Right atrium auricular region (tissue), 2 donors: ENCODE measurements around the gene SLC7A5. TPM values are rescaled to one million over a fixed set of nuclear protein-coding genes. Genes with fewer than 3 reads are reported as not detected.
A peak's percentile ranks its signal among the peaks of the same experiment; 100 is the strongest.

Source experiments
- DNase-seq: peaks from one replicate; pipeline ENCODE4 v3.0.0-alpha.2; 2019; ENCODE audit warnings: low spot score
- H3K27ac ChIP-seq, 2 donors: fragments of 200-600 bp; sonication (generic); 1 replicate in 1 of 2; 2 replicates in 1 of 2; pipeline ENCODE4 v1.5.1; 2016 to 2019
- H3K27me3 ChIP-seq, 2 donors: fragments of 200-600 bp; sonication (generic); one replicate each; pipeline versions ENCODE4 v1.5.1 to v1.6.0; 2017 to 2019
- H3K36me3 ChIP-seq: fragments of 200-600 bp; sonication (generic); one replicate; pipeline ENCODE4 v1.5.1; 2016
- H3K4me1 ChIP-seq, 2 donors: fragments of 200-600 bp; sonication (generic); one replicate each; pipeline versions ENCODE4 v1.5.1 to v1.6.0; 2017 to 2019
- H3K4me3 ChIP-seq, 2 donors: fragments of 200-600 bp; sonication (generic); 1 replicate in 1 of 2; 2 replicates in 1 of 2; pipeline ENCODE4 v1.5.1; 2017 to 2019; ENCODE audit warnings: mild to moderate bottlenecking in 1 of 2, moderate library complexity in 1 of 2
- H3K9me3 ChIP-seq, 2 donors: fragments of 200-600 bp; sonication (generic); one replicate each; pipeline ENCODE4 v1.5.1; 2019
- total RNA-seq, 2 donors: library from RNA; depleted of rRNA; stranded (reverse); fragments of >200 nt; gene quantifications; one replicate each; pipeline ENCODE4 v1.1.0, GENCODE V29; 2016
- TF ChIP-seq, protein P1 (sequence below), 2 donors: fragments of 200-600 bp; sonication (generic); IDR thresholded peaks; one replicate each; pipeline ENCODE4 v1.5.1; 2019; ENCODE audit warnings: antibody characterized with exemption in 2 of 2

Gene SLC7A5
- total RNA-seq, 2 donors from 2014 or later, result 5.8 to 12.8 TPM

DNA sequence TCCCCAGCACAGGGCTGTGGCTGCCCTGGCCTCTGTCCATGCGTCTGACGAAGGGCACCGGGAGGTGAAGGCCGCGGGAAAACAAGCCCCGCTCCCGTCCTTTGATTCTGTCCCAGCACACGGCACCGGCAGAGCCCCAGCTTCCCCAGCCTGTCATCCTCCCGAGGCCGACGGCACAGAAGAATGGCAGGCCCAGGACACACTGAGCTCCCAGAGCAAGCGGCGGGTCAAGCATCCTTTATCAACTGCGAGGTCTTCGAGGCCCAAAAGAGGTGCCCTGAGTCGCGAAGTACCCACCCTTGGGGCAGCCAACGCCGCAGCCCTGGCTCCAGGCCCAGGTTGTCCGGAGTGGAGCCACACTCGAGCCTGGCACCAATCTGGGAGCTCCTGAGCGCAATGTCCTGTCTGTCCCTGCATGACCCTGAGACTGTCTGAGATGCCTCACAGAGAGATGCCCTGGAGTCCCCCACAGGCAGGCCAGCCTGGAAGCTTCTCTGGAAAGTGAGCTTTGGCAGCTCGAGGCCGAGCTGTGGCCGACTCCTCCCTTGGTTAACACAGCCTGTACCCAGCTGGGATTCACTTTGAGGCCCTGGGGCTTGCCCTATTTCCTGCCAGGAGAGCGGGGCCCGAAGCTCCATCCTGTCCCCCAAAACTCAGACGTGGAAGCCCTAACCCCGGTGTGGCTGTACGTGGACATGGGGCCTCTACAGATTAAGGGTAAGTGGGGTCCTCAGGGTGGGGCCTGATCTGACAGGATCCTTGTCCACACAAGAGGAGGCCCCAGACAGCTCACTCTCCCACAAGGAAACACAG is 23.3 kb downstream of the SLC7A5 start:
- peaks cover 5% of the 10 kb centered on the region for H3K36me3 ChIP-seq
- no peak overlapping the region for H3K4me3 ChIP-seq
- no peak for DNase-seq
- no peaks in the 10 kb centered on the region for H3K27me3 ChIP-seq
- H3K4me1 ChIP-seq, result peaks cover 0 to 26% of the 10 kb centered on the region in 2 donors
- peak overlapping the region; percentile 42 to 51 for H3K27ac ChIP-seq
- no peaks in the 10 kb centered on the region for H3K9me3 ChIP-seq
- TF ChIP-seq, protein P1, sequence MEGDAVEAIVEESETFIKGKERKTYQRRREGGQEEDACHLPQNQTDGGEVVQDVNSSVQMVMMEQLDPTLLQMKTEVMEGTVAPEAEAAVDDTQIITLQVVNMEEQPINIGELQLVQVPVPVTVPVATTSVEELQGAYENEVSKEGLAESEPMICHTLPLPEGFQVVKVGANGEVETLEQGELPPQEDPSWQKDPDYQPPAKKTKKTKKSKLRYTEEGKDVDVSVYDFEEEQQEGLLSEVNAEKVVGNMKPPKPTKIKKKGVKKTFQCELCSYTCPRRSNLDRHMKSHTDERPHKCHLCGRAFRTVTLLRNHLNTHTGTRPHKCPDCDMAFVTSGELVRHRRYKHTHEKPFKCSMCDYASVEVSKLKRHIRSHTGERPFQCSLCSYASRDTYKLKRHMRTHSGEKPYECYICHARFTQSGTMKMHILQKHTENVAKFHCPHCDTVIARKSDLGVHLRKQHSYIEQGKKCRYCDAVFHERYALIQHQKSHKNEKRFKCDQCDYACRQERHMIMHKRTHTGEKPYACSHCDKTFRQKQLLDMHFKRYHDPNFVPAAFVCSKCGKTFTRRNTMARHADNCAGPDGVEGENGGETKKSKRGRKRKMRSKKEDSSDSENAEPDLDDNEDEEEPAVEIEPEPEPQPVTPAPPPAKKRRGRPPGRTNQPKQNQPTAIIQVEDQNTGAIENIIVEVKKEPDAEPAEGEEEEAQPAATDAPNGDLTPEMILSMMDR (IDR thresholded peaks at IDR 0.05), result no peak

DNA sequence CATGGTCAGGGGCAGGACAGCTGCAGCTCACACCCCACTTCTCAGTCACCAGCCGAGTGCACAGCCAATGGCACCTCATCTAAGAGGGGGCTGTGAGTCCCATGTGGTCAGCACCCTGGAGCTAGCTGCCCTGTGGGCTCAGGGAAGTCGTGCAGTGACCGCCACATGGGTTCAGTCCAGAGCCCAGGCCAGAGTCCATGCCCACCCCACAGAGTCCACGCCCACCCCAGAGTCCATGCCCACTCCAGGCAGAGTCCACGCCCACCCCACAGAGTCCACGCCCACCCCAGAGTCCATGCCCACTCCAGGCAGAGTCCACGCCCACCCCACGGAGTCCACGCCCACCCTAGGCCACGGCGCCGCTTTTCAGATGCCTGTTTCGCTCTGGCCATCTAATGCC is 24.1 kb downstream of the SLC7A5 start:
- DNase-seq, result no peak
- H3K4me1 ChIP-seq, result peaks cover 0 to 24% of the 10 kb centered on the region in 2 donors
- TF ChIP-seq, protein P1 (IDR thresholded peaks at IDR 0.05), result no peak
- no peaks in the 10 kb centered on the region for H3K9me3 ChIP-seq
- H3K27ac ChIP-seq, result peak overlapping the region in 1 of 2 donors; percentile 51
- no peaks in the 10 kb centered on the region for H3K27me3 ChIP-seq
- no peaks in the 10 kb centered on the region for H3K36me3 ChIP-seq
- H3K4me3 ChIP-seq, result no peak overlapping the region

DNA sequence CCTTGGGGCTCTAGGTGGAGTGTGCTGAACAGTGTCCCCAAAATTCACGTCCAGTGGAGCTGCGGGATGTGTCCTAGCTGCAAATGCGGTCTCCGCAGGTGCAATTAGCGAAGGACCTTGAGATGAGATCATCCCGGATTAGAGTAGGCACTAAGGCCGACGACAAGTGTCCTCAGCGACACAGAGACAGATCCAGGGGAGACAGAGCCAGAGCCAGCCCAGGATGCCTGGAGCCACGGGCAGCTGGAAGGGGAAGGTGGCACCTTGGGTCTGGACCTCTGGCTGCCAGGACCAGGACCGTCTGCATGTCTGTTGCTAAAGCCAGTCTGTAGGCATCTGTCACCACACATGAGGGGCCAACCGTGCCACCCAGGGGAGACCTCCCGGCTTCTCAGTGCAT is 24.5 kb downstream of the SLC7A5 start:
- Histone ChIP-seq H3K36me3 (peaks cover under 1% of the 10 kb centered on the region), H3K4me1 (peaks cover 0 to 20% of the 10 kb centered on the region in 2 donors), H3K9me3 (no peaks in the 10 kb centered on the region), H3K27ac (peak overlapping the region in 1 of 2 donors; percentile 51), H3K27me3 (no peaks in the 10 kb centered on the region), H3K4me3 (no peak overlapping the region)
- DNase-seq, result no peak
- TF ChIP-seq, protein P1 (IDR thresholded peaks at IDR 0.05), result no peak

DNA sequence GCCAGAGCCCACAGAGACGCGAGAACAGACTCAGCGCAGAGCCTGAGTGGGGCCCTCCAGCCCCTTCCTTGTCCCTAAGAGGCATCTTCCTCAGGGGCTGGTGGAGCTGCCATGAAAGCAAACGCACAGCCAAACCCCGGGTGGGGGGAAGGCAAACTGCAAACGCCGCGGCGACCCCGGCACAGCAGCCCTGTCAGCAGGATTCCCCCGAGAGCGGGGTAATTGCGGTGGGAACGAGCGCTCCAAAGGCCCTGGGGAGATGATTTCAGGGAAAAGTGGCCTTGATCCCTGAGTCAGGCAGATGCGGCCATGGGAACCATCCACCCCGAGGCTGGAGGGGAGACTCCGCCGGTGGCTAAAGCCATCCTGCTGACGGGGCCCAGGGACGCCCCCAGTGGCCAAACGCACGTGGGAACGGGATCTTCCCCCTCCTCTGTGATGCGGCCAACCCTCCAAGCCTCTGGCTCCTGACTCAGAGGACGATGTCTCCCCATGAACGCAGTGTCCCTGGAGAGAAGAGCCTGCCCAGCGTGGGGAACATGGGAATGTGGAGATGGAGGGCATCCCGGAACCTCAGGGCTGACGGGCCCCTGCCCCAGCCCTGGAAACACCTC is 25.1 kb downstream of the SLC7A5 start:
- peaks cover 0 to 16% of the 10 kb centered on the region in 2 donors for H3K4me1 ChIP-seq
- no peaks in the 10 kb centered on the region for H3K27me3 ChIP-seq
- DNase-seq, result no peak
- TF ChIP-seq, protein P1 (IDR thresholded peaks at IDR 0.05), result no peak
- H3K36me3 ChIP-seq, result peaks cover 6% of the 10 kb centered on the region
- no peak overlapping the region for H3K27ac ChIP-seq
- no peaks in the 10 kb centered on the region for H3K9me3 ChIP-seq
- H3K4me3 ChIP-seq, result no peak overlapping the region

DNA sequence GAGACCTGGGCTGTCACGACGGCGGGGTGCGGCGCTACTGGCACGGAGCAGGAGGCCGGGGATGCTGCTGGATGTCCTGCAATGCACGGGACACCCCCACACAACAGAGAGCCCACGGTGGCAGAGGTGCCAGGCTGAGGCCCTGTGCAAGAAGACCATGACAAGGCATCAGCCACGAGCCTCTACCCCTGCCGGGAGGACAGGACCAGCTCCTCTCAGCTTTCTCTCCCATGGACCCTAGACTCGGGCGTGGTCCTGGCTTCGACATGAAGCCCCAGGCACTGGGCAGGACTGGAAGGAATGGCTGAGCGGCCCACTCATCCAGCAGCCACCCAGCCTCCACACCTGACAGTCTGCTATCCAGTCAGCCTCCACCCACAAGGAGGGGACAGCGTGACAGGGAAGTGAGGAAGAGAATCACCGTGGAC is 25.6 kb downstream of the SLC7A5 start:
- TF ChIP-seq, protein P1 (IDR thresholded peaks at IDR 0.05), result no peak
- Histone ChIP-seq H3K9me3 (no peaks in the 10 kb centered on the region), H3K4me1 (peaks cover 0 to 16% of the 10 kb centered on the region in 2 donors), H3K27me3 (no peaks in the 10 kb centered on the region), H3K36me3 (peaks cover 11% of the 10 kb centered on the region), H3K4me3 (no peak overlapping the region), H3K27ac (no peak overlapping the region)
- DNase-seq, result no peak
